ENCODE data around the gene ATF5.
"Not testable (repeated sequence)": the region's sequence is repeated elsewhere in the genome, so short reads cannot be mapped to it uniquely, and the experiment has no call there.

The ATF5 gene

GRCh38 chr19:49923055-49924003 is 5.7 kb upstream of the ATF5 start:
- no peak for DNase-seq

GRCh38 chr19:49924004-49924880 is 4.8 kb upstream of the ATF5 start:
- no peak for DNase-seq

- DNase-seq, result not testable (repeated sequence)
Measured at GRCh38 chr19:49924881-49925210, 4.2 kb upstream of the ATF5 start.

- DNase-seq, result no peak
Measured at GRCh38 chr19:49925486-49925885, 3.5 kb upstream of the ATF5 start.

- no peak for DNase-seq
Measured at GRCh38 chr19:49926515-49926914, 2.5 kb upstream of the ATF5 start.

- no peak for DNase-seq
Measured at GRCh38 chr19:49927526-49928264, 1.3 kb upstream of the ATF5 start.

- peak; percentile 82 to 95 for DNase-seq
Measured at GRCh38 chr19:49929611-49930482, 842 bp downstream of the ATF5 start.

- DNase-seq, result no peak
Measured at GRCh38 chr19:49930483-49931011, 1.5 kb downstream of the ATF5 start.

- no peak for DNase-seq
Measured at GRCh38 chr19:49931293-49932040, 2.5 kb downstream of the ATF5 start.

- no peak for DNase-seq
Measured at GRCh38 chr19:49932041-49932451, 3.0 kb downstream of the ATF5 start.

DNA sequence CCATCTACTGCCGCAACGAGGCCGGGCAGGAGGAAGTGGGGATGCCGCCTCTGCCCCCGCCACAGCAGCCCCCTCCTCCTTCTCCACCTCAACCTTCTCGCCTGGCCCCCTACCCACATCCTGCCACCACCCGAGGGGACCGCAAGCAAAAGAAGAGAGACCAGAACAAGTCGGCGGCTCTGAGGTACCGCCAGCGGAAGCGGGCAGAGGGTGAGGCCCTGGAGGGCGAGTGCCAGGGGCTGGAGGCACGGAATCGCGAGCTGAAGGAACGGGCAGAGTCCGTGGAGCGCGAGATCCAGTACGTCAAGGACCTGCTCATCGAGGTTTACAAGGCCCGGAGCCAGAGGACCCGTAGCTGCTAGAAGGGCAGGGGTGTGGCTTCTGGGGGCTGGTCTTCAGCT is 3.7 kb downstream of the ATF5 start:
- no peak for DNase-seq

GRCh38 chr19:49933643-49934042 is 4.6 kb downstream of the ATF5 start:
- no peak for DNase-seq

- no peak for DNase-seq
Measured at GRCh38 chr19:49936549-49936948, 7.5 kb downstream of the ATF5 start.

GRCh38 chr19:49937750-49938381 is 8.9 kb downstream of the ATF5 start:
- DNase-seq, result peak; percentile 60 to 80

DNA sequence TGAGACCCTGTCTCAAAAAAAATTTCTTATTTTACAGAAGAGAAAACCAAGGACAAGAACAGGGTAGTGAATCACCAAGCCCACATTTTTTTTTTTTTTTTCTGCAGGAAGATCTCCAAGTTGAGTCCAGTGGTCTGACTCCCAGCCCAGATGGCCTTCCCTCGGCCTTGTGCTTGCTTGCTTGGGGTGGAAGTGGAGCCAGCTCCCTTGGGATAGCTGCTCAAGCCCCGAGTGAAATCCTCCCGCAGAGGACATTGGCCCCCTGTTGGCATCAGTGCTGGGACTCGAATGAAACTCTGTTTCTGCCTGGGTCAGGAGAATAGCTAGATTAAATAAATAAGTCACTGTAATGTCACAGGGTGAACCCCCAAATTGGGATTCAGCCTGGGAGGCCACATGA is 9.7 kb downstream of the ATF5 start:
- DNase-seq, result no peak

- DNase-seq, result no peak
Measured at GRCh38 chr19:49939721-49940481, 10.9 kb downstream of the ATF5 start.

- no peak for DNase-seq
Measured at GRCh38 chr19:49940482-49940791, 11.4 kb downstream of the ATF5 start.

DNA sequence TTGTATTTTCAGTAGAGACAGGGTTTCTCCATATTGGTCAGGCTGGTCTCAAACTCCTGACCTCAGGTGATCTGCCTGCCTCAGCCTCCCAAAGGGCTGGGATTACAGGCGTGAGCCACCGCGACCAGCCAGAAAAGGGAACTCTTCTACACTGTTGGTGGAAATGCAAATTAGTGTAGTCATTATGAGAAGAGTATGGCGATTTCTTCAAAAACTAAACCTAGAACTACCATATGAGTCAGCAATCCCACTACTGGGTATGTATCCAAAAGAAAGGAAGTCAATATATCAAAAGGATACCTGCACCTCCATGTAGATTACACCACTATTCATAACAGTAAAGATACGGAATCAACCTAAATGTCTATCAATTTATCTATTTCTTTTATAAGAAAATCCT is 15.6 kb downstream of the ATF5 start:
- DNase-seq, result not testable (repeated sequence)

GRCh38 chr19:49946415-49946814 is 17.4 kb downstream of the ATF5 start:
- no peak for DNase-seq
